HepG2 (cell line): ENCODE measurements around the gene COL18A1.

Experiments
- PHF21A ChIP-seq: sonication (generic); formaldehyde crosslinking; IDR thresholded peaks from 2 replicates; pipeline ENCODE4 v1.5.0; 2020; ENCODE audit warnings: mild to moderate bottlenecking, missing genetic modification reagents
- PHF8 ChIP-seq: sonication (generic); formaldehyde crosslinking; IDR thresholded peaks from 2 replicates; pipeline ENCODE4 v1.5.0; 2020; ENCODE audit warnings: missing genetic modification reagents
- POLR2A ChIP-seq, 2 experiments: IDR thresholded peaks; 2 replicates each; pipeline ENCODE4 v1.6.1; 2011; ENCODE audit warnings: low read depth in 2 of 2, low read length in 2 of 2, mild to moderate bottlenecking in 1 of 2, moderate library complexity in 1 of 2; ENCODE audit not compliant: insufficient read depth in 1 of 2
- RARA ChIP-seq: IDR thresholded peaks from 2 replicates; pipeline ENCODE4 v1.6.1; 2016; ENCODE audit warnings: missing genetic modification reagents, missing compliant biosample characterization
- ZFX ChIP-seq: sonication (generic); formaldehyde crosslinking; IDR thresholded peaks from 2 replicates; pipeline ENCODE4 v1.4.0; 2020; ENCODE audit warnings: mild to moderate bottlenecking, low read depth, missing genetic modification reagents, moderate library complexity
- ZNF615 ChIP-seq: sonication (generic); formaldehyde crosslinking; IDR thresholded peaks from 2 replicates; pipeline ENCODE4 v1.5.0; 2020; ENCODE audit warnings: mild to moderate bottlenecking, missing genetic modification reagents, borderline replicate concordance
- TF ChIP-seq, protein P1 (sequence below): IDR thresholded peaks from 2 replicates; pipeline ENCODE4 v1.6.1; 2016; ENCODE audit warnings: mild to moderate bottlenecking
- TF ChIP-seq, protein P2 (sequence below): sonication (generic); formaldehyde crosslinking; IDR thresholded peaks from 2 replicates; pipeline ENCODE4 v1.5.0; 2020; ENCODE audit warnings: mild to moderate bottlenecking, missing genetic modification reagents, borderline replicate concordance

DNA sequence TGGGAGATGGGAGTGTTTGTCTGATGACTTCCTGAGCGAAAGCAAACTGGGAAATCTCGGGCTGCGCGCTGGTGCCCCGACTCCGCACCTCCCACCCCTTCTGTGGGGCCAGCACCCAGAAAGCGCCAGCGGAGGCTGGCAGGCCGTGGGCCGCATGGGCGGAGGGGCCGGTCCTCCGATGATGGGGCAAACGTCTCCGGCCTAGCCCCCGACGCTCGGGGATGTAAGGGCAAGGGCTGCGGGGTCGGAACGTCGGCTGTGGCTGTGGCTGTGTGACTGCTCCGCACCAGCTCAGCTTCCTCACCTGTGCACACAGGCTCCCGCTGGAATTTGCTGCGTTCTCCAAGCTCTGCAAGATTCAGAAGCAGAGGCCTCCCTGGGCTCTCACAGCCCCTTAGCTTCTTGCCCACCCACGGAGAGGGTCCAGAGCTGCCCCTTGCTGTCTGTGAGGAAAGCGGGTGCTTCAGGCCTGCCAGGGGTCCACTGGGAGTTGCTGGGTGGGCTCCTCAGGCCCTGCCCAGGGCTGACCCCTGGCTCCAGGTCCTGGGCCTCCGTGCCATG, 35.0 kb downstream of the COL18A1 start:
- TF ChIP-seq ZFX (CRISPR knock-in tag) (no peak), PHF21A (CRISPR knock-in tag) (no peak), PHF8 (CRISPR knock-in tag) (no peak), ZNF615 (no peak), POLR2A (IDR thresholded peaks at IDR 0.05; ENCODE audit: insufficient read depth in 1 of 2, low read depth in 2 of 2, low read length in 2 of 2) (no peak), RARA (no peak)
- TF ChIP-seq, protein P1, sequence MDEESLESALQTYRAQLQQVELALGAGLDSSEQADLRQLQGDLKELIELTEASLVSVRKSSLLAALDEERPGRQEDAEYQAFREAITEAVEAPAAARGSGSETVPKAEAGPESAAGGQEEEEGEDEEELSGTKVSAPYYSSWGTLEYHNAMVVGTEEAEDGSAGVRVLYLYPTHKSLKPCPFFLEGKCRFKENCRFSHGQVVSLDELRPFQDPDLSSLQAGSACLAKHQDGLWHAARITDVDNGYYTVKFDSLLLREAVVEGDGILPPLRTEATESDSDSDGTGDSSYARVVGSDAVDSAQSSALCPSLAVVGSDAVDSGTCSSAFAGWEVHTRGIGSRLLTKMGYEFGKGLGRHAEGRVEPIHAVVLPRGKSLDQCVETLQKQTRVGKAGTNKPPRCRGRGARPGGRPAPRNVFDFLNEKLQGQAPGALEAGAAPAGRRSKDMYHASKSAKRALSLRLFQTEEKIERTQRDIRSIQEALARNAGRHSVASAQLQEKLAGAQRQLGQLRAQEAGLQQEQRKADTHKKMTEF (CRISPR knock-in tag): no peak
- TF ChIP-seq, protein P2, sequence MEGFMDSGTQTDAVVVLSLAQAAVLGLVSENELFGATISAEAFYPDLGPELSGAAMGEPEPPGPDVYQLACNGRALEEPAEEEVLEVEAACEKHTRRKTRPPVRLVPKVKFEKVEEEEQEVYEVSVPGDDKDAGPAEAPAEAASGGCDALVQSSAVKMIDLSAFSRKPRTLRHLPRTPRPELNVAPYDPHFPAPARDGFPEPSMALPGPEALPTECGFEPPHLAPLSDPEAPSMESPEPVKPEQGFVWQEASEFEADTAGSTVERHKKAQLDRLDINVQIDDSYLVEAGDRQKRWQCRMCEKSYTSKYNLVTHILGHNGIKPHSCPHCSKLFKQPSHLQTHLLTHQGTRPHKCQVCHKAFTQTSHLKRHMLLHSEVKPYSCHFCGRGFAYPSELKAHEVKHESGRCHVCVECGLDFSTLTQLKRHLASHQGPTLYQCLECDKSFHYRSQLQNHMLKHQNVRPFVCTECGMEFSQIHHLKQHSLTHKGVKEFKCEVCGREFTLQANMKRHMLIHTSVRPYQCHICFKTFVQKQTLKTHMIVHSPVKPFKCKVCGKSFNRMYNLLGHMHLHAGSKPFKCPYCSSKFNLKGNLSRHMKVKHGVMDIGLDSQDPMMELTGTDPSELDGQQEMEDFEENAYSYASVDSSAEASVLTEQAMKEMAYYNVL (CRISPR knock-in tag): no peak
